NCI-H2081 (cell line): ENCODE data around the gene POU2F2.
"Not testable (repeated sequence)": the region's sequence is repeated elsewhere in the genome, so short reads cannot be mapped to it uniquely, and the experiment has no call there.

Source experiments
- DNase-seq, 2 experiments: peaks; one replicate each; lab custom pipeline; 2025; lab: John Stamatoyannopoulos, UW

Gene POU2F2

DNA sequence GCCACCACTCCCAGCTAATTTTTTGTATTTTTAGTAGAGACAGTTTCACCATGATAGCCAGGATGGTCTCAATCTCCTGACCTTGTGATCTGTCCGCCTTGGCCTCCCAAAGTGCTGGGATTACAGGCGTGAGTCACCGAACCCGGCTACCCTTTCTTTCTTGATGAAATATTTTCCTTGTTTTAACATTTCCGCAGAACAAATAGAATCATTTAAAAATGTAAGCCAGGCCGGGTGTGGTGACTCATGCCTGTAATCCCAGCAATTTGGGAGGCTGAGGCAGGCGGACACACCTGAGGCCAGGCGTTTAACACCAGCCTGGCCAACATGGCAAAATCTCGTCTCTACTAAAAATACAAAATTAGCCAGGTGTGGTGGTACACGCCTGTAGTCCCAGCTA, 32.0 kb downstream of the POU2F2 start:
- DNase-seq, result not testable (repeated sequence)

DNA sequence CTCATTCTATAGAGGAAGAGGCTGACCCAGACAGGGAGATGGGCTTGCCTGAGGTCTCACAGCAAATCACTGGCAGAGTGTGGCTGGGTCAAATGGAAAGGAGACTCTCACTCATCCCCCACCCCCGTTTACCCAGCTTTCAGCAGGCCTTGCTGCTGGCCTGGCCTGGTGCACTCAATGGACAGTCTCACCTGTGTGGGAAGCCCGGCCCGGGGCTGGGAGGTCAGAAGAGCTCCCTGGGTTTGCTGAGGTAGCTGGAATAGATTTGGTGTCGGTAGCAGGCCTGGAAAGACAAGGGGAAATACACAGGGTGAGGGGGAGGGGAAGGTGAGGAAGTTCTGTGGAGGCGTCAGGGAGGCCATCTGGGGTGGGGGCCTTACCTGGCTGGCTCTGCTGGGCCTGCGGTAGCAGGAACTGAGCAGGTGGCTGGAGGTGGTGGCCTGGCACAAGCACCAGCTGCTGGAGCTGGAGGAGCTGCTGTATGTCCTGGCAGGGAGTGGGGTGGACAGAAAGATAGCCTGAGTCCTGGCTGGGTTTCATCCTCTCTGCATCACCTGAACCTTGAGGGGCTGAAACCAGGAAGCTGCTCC, 32.8 kb downstream of the POU2F2 start:
- DNase-seq, result no peak

DNA sequence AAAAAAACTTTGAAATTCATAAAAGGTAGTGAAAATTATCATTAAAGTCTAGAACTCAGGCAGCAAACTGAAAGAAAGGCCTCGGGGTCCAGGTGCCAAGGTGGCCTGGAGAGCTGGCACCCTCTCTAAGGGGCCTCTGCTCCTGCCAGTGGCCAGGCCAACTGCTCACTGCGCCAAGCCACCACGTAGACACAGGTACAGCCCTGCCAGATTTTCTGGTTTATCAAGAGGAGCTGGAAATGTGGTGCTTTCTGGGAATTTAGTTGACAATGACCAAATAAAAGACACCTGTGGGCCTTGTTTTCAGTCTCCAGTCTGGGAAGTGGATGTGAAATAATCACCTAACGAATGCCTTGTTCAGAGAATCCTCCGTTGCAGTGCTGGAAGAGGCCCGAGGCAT, 33.5 kb downstream of the POU2F2 start:
- peak in 1 of 2 experiments; percentile 5 for DNase-seq

DNA sequence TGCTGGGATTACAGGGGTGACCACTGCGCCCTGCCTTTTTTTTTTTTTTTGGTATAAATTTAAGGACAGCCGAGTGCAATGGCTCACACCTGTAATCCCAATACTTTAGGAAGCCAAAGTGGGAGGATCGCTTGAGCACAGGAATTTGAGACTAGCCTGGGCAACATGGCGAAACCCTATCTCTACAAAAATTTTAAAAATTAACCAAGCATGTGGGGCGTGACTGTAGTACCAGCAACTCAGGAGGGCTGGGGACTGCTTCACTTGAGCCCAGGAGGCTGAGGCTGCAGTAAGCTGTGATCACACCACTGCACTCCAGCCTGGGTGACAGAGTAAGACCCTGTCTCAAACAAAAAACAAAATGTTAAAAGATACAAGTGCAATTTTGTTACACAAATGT, 34.8 kb downstream of the POU2F2 start:
- DNase-seq, result no peak

DNA sequence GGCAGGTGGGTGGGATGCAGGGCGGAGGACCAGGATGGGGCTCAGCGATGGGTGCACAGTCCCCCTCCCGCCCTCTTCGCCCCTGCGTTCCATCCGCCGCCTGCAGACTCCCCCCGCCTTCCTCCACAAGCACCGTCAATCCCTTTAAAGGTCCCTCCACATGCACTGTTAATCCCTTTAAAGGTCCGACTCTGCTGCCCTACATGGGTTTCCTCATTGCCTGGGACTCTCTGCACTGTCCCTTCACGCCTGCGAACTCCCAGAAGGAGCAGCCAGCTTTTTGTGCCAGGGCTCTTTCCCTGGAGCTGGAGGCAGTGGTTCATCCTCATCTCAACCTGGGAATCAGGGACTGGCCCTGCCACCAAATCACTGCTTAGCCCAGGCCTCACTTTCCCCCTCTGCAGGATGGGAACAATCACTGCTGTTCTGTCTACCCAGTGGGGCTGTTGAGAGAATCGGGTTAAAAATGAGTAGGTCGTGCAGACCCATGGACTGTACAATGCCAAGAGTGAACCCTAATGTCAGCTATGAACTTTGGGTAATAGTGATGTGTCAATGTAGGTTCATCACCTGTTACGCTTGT, 35.9 kb downstream of the POU2F2 start:
- DNase-seq, result no peak

DNA sequence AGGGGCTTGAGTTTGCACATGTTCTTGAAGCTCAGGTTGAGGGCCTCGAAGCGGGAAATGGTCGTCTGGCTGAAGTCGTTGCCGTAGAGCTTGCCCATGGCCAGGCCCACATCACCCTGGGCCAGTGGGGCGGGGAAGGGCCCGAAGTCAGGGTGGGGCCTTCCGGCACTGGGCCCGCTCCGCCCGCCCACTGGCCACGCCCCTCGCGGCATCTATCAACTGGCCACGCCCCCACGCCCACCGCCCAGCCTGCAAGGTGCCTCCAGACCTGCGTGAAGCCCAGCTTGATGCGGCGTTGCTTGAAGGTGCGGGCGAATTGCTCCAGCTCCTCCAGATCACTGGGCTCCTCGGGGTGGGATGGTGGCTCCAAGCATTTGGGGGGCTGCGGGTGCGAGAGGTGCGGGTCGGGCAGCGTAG, 36.4 kb downstream of the POU2F2 start:
- DNase-seq, result no peak

DNA sequence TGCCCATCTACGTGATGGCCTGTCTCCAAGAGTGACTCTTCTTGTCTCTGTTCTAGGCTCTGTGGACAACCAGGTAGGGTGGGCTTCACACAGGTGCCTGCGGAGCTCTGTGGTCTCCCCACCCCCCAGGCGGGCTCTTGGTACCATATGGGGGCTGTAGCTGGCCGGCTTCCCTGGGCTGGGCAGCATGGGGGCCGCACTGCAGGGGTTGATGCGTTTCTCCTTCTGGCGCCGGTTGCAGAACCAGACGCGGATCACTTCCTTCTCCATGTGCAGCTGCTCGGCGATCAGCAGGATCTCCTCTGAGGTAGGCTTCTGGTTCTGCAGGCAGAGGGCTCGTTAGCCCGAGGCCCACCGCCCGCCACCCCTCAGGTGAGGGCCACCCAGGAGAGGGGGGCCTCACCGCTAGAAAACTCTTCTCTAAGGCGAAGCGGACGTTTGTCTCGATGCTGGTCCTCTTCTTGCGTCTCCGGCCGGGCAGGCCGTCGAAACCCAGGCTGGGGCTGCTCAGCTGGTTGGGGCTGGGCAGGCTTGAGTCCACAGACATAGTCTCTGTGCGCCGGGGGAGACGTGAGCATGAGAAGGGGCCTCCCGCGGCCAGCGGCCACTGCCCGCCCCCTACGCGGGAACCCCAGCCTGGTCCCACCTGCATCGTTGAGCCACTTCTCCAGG, 37.0 kb downstream of the POU2F2 start:
- no peak for DNase-seq

DNA sequence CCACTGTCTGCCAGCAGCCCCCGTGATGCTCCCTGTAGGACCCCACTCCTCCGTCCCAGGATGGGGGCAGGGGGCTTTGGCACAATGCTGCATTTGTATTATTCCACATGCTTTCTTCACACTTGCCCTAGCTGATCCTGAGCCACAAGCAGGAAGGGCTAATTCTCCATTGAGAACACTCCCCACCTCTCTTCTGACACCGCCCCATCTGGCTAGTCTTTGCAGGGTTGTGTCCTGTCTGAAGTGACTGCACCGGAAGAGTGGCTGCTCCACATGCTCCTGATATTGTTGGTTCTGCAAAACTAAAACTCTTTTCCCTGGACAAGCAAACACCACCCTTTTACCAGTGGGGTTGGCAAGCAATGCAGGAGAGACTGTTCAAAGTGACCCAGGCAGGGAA, 38.3 kb downstream of the POU2F2 start:
- DNase-seq, result no peak

DNA sequence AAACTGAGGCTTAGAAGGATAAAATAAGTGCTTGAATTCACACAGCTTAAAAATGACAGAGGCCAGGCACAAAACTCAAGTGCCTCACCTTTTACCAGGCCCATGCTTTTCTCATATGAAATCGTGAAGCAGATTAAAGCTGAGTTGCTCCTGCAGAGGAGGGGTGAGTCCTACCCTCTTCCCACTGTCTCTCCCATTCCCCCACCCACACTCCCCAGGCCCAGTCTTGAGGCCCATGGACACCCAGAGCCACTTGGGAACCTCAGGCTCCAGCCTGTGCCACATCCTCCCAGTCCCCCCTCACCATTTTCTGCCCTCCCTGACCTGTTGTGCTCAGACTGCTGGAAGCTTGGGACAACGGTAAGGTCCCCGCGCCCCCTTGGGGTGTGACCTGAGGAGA, 38.7 kb downstream of the POU2F2 start:
- DNase-seq, result no peak

DNA sequence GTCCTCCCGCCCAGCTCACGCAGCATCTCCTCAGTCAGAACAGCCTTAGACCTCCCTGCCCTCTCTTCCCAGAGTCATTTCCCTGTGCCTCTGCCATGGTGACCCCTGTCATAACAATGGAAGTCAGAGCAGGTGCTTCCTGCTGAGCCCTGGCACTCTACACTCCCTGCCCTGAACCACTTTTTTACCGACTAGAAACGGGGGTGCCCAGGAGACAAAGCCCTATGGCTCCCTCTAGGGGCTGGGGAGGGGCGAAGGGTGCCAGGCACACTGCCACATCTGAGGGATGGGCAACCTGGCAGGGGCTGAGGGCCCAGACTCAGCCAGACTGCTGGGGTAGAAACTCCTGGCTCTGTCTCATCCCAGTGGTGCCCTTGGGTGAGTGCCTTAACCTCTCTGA, 39.9 kb downstream of the POU2F2 start:
- DNase-seq, result peak; percentile 23 to 53

DNA sequence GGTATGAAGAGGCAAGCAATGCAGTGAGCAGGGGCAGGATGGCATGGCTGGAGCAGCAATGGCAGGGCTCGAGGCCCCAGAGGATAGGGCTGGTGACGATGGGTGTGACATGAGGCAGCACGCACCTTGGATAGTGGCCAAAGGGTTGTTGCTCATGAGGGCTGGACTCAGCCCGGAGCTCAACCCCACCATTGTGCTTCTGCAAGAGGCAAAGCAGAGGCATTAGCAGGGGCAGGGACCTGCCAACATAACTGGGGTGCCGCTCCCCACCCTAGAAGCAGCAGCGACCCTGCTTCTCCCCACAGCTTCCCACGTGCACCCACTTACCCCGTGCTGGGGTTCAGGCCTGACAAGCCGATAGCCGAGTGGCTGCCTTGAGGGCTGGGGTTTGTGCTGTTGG, 40.5 kb downstream of the POU2F2 start:
- DNase-seq, result peak in 1 of 2 experiments; percentile 3

DNA sequence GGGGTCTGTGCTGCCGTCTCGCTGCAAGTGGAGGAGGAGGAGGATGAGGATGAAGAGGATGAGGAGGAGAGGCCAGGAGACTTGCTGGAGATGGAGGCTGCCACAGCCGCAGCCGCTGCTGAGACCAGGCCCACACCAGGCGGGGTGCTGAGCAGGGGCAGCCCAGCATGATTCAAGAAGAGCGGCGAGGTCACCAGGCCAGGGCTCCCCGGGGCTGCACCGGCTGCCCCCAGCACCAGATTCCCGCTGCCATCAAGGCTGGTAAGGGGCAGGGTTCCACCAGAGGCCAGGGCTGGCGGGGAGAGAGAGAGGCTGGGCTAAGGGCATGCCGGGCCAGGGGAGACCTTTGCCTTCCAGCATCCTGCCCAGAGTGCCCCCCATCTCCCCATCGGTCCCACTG, 40.9 kb downstream of the POU2F2 start:
- no peak for DNase-seq

DNA sequence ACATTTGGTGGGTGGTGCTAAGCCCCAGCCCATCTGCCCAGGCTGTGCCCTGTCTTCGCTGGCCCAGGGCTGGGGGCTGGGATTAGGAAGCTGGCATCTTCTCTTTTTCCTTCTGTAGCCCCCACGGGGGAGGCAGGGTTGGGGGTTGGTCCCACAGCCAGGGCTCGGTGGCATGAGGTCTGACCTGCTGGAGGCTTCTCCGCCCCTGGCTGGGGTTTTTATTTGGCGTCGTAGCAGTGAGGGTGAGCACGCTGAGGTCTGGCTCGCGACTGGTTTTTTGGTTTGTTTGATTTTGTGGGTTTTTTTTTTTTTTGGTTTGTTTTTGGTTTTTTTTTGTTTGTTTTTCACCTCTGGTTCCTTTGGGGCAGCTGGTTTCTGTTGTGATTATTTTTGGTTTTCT, 41.6 kb downstream of the POU2F2 start:
- DNase-seq, result no peak

DNA sequence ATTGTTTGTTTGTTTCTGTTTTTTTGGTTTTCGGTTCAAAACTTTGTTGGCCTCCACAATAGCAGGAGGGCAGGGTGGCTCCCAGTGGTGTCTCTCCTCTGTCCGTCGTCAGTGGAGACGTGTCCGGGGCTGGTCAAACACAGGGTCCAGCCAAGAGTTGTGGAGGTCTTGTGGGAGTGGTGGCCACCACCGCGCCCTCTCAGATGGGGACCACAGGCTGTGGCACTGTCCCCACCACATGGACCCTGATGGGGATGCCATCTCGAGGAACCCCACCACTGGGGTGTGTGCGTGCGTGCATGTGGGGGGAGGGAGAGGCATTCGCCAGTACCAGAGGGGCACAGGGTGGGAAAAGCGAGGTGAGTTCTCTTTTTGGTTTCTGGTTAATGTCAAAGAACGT, 42.5 kb downstream of the POU2F2 start:
- DNase-seq, result no peak

DNA sequence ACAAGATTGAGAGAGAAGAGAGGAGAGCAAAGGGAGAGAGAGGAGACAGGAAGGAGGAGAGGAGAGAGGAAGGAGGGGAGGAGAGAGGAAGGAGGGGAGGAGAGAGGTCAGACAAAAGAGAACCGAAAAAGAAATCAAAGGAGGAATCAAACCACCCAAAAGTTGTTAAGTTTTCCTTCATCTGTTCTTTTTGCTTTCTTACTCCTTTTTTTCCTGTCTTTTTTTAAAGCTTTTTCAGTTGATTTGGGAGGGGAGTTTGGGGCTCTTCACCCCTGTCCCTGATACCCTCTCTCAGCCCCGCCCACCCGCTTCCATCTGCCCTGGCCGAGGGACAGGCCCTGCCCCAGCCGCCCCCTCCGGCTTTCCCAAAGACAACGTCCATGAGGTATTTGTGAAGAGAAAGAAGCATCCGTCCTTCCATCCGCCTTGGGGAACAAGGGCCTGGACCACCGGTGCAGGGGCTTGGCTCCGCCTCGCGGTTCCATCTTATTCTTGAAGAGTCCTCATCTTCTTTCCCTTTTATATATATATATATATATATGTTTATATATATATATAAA, 43.0 kb downstream of the POU2F2 start:
- DNase-seq, result no peak

DNA sequence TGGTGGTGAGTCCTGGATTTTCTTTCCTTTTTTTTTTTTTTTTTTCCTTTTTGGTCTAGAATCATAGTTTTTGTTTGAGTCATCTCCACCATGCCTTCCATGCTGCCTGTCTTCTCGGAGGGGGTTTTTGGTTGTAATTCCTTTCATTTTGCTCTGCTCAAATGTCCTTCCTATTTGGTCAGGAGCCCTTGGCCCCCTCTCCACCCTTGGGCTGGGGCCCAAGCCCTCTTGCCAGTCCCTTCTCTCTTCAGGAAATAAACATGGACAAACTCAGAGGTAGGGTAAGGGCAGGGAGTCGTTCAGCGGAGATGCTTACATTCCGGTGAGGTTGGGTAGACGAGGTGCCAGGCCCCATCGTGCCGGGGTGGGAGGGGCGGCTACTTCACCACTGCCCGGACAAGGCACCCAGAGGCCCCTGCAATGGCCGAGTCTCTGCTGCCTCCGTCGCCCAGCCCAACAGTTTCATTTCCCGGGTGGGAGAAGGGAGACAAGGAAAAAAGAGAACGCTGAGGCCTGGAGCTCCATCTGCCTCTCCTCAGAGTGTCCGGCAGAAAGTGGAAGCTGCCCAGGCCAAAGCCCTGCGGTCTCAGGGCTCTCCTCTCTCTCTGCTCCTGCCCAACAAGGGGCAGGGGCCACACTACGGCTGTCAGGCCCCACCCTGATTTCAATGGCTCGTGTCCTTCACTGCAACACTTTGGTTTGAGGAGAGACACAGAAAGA, 43.6 kb downstream of the POU2F2 start:
- no peak for DNase-seq

DNA sequence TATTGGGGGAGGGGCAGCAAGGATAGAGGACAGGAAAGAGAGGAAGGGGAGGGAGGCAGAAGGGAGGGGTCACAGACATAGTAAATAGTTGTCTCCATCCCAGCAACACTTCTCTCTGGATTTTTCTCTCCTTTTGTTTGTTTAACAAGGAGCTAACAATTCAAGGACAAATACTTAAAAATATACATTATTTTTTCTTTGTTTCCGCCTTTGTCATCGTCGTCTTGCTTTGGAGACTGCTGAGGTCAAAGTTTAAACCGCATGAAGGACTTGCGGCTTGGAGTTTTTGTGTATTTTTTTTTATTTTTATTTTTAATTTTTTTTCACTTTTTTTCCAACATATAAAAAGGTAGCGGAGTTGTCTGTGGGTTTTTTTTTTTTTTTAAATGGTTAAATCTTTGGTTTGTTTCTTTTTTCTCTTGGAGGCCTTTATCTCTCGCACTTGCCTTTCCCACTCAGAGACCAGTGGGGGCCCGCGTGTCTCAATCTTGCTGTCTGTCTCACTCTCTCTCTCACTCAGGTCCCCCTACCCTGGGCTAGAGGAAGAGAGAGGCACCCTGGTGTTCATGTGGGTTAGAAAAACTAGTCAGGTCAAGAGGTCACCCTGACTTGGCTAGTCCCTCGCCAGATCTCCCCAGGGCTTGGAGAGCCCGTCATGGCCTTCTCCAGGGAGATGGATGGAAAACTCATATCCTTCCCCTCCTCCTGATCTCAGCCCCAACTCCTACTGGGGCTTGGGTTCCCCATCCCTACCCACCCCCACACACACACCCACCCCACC, 45.3 kb downstream of the POU2F2 start:
- DNase-seq, result no peak

DNA sequence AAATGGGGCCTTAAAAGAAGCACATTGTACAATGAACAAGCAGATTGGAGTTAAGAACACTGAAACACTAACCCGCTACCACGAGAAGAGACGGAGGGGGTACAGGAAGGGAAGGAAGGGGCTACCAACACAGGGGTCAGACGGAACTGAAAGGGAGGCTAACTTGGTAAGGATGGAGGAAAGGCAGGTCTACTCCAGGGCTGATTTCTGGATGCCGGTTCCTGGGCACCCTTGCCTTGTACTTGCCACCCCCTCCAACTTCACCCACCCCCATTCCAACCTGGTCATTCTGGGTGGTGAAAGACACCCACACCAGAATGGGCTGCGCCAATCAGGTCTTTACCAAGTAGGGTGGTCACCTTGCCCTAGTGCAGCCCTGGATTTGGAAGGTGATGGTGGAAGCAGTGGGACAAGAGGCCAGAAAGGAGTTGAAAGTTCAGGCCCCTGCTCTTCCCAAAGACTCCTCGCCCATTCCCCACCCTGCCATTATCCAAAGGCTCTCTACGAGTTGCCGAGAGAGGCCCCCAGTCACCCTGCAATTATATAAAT, 46.0 kb downstream of the POU2F2 start:
- no peak for DNase-seq

DNA sequence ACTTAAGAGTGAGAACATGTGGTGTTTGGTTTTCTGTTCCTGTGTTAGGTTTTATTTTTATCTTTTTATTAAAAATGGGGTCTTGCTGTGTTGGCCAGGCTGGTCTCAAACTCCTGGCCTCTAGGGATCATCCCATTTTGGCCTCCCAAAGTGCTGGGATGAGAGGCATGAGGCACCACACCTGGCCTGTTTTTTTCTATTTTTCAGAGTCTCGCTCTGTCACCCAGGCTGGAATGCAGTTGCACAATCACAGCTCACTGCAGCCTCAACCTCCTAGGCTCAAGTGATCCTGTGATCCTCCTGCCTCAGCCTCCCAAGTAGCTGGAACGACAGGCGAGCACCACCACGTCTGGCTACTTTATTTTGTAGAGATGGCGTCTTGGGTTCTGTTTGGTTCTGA, 48.7 kb downstream of the POU2F2 start:
- DNase-seq, result no peak

DNA sequence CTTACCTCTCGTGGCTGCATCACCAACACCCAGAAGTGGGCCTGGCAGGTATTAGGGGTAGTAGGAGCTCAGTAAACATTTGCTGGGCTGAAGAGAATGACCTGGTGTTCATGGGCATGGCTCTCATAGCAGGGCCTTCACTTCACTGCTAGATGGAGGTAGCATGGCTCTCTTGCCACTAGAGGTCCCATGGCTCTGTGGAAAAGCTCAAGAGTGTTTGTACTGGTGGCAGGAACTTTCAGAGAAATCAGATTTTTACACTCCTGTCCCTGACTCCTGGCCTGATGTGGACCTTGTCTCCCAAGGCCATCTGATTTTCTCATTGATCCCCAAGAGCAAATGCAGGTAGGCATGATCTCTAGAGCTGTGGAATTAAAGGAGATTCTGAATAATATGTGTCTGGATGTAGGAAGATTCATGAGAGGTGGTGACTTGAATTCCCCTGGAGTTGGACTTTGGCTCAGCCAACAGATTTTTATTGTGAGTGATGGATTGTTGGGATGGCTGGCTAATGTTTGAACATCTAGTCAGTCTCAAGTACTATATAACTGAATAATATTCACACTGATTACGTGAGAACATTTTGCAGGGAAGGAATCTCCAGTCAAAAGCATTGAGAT, 50.6 kb downstream of the POU2F2 start:
- peak in 1 of 2 experiments; percentile 13 for DNase-seq

DNA sequence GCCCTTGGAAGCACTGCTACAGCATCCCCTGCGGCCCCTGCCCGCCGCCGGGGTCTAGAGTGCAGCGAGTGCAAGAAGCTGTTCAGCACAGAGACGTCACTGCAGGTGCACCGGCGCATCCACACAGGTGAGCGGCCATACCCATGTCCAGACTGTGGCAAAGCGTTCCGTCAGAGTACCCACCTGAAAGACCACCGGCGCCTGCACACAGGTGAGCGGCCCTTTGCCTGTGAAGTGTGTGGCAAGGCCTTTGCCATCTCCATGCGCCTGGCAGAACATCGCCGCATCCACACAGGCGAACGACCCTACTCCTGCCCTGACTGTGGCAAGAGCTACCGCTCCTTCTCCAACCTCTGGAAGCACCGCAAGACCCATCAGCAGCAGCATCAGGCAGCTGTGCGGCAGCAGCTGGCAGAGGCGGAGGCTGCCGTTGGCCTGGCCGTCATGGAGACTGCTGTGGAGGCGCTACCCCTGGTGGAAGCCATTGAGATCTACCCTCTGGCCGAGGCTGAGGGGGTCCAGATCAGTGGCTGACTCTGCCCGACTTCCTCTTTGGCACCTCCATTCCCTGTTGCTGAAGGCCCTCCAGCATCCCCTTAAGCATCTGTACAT, 51.4 kb downstream of the POU2F2 start:
- DNase-seq, result no peak
